Left lung (tissue), 10 donors: ENCODE data around the gene LY86. TPM values are rescaled to one million over a fixed set of nuclear protein-coding genes. Genes with fewer than 3 reads are reported as not detected.

Experiments used
- ATAC-seq: fragments of 200-7000 bp; cut with Tn5 transposase; one replicate; pipeline ENCODE4 v1.9.1; 2020; ENCODE audit warnings: moderate library complexity
- DNase-seq, 4 donors: peaks; one replicate each; pipeline ENCODE4 v3.0.0-alpha.2; 2013 to 2020
- H3K27ac ChIP-seq, 2 donors: fragments of 200-600 bp; sonication (generic) in 1 of 2; one replicate each; pipeline versions ENCODE4 v1.5.0 to v1.8.0; 2020 to 2021
- H3K27me3 ChIP-seq, 2 donors: fragments of 200-600 bp; sonication (generic) in 1 of 2; one replicate each; pipeline versions ENCODE4 v1.5.0 to v1.8.0; 2020 to 2021
- H3K36me3 ChIP-seq, 2 donors: fragments of 200-600 bp; sonication (generic) in 1 of 2; one replicate each; pipeline versions ENCODE4 v1.5.0 to v1.8.0; 2020 to 2021
- H3K4me1 ChIP-seq, 2 donors: fragments of 200-600 bp; one replicate each; pipeline ENCODE4 v1.8.0; 2021
- H3K4me3 ChIP-seq, 2 donors: fragments of 200-600 bp; sonication (generic) in 1 of 2; one replicate each; pipeline versions ENCODE4 v1.5.0 to v1.8.0; 2020 to 2021; ENCODE audit warnings: mild to moderate bottlenecking in 1 of 2
- H3K9me3 ChIP-seq, 2 donors: fragments of 200-600 bp; sonication (generic) in 1 of 2; one replicate each; pipeline versions ENCODE4 v1.5.0 to v1.8.0; 2020 to 2021
- CTCF ChIP-seq, 2 donors: fragments of 200-600 bp; sonication (generic) in 1 of 2; IDR thresholded peaks; one replicate each; pipeline versions ENCODE4 v1.5.0 to v1.8.0; 2021; ENCODE audit warnings: antibody characterized with exemption in 2 of 2
- intact Hi-C, 2 donors: fragments of 100-400 bp; cut with DNase I; formaldehyde crosslinking; loops; one replicate each; pipeline versions ENCODE4 v1.11.2 to v1.14.2; 2022
- polyA plus RNA-seq, 6 donors: library from polyadenylated mRNA; unstranded; fragments of 120-200 nt; gene quantifications; one replicate each; pipeline ENCODE4 v1.2.1, GENCODE V29; 2013; ENCODE audit not compliant: insufficient read length in 6 of 6
- total RNA-seq, 2 donors: library from RNA; stranded (reverse); fragmentation: NEBNext Ultra II Directional; extraction: Animal tissue kit (Norgen Biotek cat#: 25700); gene quantifications; one replicate each; pipeline ENCODE4 v1.2.1, GENCODE V29; 2021
- donor health status: DM: no; HTN: yes; CAD: no.
- donor health status: DM: no; HTN: no; CAD: no.

The LY86 gene
- total and polyA plus RNA-seq, 8 donors = 1.4 to 11.1 (median 2.2) TPM

GRCh38 chr6:6584310-6585002 lies 4.1 kb upstream of the LY86 start:
- TF ChIP-seq CTCF (IDR thresholded peaks at IDR 0.05) = no peak
- no peak for DNase-seq
- ATAC-seq = no peak
- no peaks in the 10 kb centered on the region for H3K36me3 ChIP-seq
- no peak overlapping the region for H3K4me3 ChIP-seq
- no peaks in the 10 kb centered on the region for H3K9me3 ChIP-seq
- peaks cover 0 to 16% of the 10 kb centered on the region in 2 donors for H3K4me1 ChIP-seq
- H3K27me3 ChIP-seq = no peaks in the 10 kb centered on the region
- intact Hi-C loops = no loop called here
- no peak overlapping the region for H3K27ac ChIP-seq

DNA sequence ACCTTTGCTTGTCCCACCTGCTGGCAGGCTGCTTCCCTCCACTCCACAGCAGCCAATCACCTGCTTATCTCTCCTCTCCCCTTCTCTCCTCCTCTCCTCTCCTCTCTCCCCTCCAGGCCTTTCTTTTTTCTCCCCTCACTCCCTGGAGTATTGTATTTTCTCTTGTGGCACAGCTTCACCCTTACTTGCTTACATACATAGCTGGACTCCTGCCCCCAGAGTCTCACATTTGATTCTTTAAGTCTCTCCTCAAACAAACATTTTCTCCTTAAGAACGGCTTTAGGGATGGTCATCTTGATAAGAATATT lies 3.6 kb upstream of the LY86 start:
- peaks cover 0 to 17% of the 10 kb centered on the region in 2 donors for H3K4me1 ChIP-seq
- no peaks in the 10 kb centered on the region for H3K36me3 ChIP-seq
- intact Hi-C loops = no loop called here
- no peak overlapping the region for H3K27ac ChIP-seq
- no peak for ATAC-seq
- TF ChIP-seq CTCF (IDR thresholded peaks at IDR 0.05) = no peak
- no peak for DNase-seq
- no peaks in the 10 kb centered on the region for H3K9me3 ChIP-seq
- no peak overlapping the region for H3K4me3 ChIP-seq
- H3K27me3 ChIP-seq = no peaks in the 10 kb centered on the region

DNA sequence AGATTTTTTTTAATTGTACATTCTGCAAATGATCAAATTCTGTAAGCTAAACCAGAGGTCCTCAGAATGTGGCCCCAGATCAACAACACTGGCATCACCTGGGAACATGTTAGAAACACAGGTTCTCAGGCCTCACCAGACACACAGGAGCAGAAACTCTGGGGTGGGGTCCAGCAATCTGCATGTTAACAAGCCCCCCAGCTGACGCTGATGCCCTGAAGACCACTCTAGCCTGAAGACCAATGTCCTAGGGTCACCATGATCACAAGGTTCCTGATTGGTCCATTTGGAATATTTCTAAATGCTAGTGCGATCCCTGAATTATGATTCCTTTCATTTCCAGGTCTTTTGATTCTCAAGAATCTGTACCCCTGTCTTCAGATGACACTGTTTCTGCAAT lies 2.4 kb upstream of the LY86 start:
- Histone ChIP-seq H3K27me3 (no peaks in the 10 kb centered on the region), H3K4me1 (peaks cover 0 to 26% of the 10 kb centered on the region in 2 donors), H3K36me3 (no peaks in the 10 kb centered on the region), H3K9me3 (no peaks in the 10 kb centered on the region), H3K27ac (no peak overlapping the region), H3K4me3 (no peak overlapping the region)
- no peak for TF ChIP-seq CTCF (IDR thresholded peaks at IDR 0.05)
- no peak for DNase-seq
- intact Hi-C loops = no loop called here
- no peak for ATAC-seq

DNA sequence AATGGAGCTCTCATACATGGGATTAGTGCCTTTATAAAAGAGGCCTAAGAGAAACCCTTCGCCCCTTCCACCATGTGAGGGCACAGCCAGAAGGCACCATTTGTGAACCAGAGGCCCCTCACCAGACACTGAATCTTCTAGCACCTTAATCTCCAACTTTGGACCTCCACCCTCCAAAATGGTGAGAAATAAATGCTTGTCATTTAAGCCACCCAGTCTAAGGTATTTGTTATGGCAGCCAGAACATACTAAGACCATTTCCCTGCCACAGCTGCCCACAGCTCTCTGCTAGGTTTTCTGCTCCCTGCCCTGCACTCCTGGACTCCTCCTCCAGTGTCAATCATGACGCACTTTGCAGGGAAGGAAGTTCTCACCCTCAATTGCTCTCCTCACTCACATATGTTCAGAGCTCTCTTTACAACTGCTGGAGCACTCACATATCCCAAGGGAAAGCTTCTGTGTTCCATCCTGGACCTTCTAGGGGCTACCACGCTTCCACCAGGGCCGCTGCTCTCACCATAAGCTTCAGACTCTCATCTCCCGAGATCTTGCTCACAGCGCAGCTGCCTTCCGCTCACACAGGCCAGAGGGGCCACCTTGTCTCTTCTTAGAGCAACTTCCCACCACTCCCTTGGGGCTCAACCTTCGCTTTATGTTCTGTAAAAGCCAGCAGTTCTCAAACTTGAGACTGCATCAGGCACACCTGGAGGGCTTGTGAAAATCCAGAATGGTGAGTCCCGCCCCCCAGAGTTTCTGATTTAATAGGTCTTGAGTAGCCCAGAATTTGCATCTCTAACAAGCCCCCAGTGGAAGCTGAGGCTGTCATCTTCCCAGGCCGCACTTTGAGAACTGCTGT lies 1.6 kb upstream of the LY86 start:
- H3K4me3 ChIP-seq = no peak overlapping the region
- H3K27me3 ChIP-seq = no peaks in the 10 kb centered on the region
- no peak for DNase-seq
- TF ChIP-seq CTCF (IDR thresholded peaks at IDR 0.05) = no peak
- ATAC-seq = no peak
- H3K9me3 ChIP-seq = no peaks in the 10 kb centered on the region
- peaks cover 0 to 34% of the 10 kb centered on the region in 2 donors for H3K4me1 ChIP-seq
- H3K36me3 ChIP-seq = no peaks in the 10 kb centered on the region
- intact Hi-C loops = no loop called here
- H3K27ac ChIP-seq = no peak overlapping the region

DNA sequence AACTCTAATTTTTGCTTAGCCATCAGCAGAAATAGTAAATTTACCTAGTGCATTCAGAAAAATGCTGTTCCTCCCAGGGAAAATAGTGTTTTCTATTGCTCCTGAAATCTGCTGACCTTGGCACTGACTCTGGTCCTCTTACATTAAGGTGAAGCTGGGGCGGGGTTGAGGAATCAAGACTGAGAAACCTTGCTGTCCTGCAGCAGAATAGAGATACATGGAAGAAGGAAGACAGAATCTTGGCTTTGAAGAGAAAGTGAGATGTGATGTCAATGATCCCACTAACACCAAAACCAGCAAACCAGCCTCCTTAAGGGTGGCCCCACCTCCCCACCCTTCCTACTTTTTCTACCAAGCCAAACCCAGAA lies 840 bp upstream of the LY86 start:
- TF ChIP-seq CTCF (IDR thresholded peaks at IDR 0.05) = no peak
- ATAC-seq (no peak), DNase-seq (no peak)
- intact Hi-C loops = no loop called here
- Histone ChIP-seq H3K9me3 (no peaks in the 10 kb centered on the region), H3K27ac (no peak overlapping the region), H3K27me3 (no peaks in the 10 kb centered on the region), H3K36me3 (no peaks in the 10 kb centered on the region), H3K4me3 (no peak overlapping the region), H3K4me1 (peaks cover 0 to 40% of the 10 kb centered on the region in 2 donors)
